ENCODE results near the gene CENPE.

Gene CENPE

GRCh38 chr4:103100691-103101090 lies 97.5 kb downstream of the CENPE start:
- DNase-seq, result no peak
- Histone ChIP-seq H3K36me3 (ENCODE audit: control insufficient read depth, insufficient read depth, low read length) (no peaks in the 10 kb centered on the region), H3K9me3 (ENCODE audit: control insufficient read depth, low read length) (no peaks in the 10 kb centered on the region), H3K4me1 (ENCODE audit: control insufficient read depth, insufficient read depth, low read length, poor library complexity, severe bottlenecking) (no peaks in the 10 kb centered on the region), H3K27ac (ENCODE audit: insufficient read depth, low read length, poor library complexity, severe bottlenecking) (no peak overlapping the region), H3K27me3 (replicated peaks; ENCODE audit: control insufficient read depth, insufficient read depth, low read length, poor library complexity, severe bottlenecking) (no peaks in the 10 kb centered on the region), H3K4me3 (ENCODE audit: insufficient read depth, low read depth, low read length, poor library complexity, severe bottlenecking) (no peak overlapping the region)

- H3K9me3 ChIP-seq (ENCODE audit: control insufficient read depth, low read length), result no peaks in the 10 kb centered on the region
- H3K4me3 ChIP-seq (ENCODE audit: insufficient read depth, low read depth, low read length, poor library complexity, severe bottlenecking), result peak within 1 kb of the TSS; percentile 41
- peak; percentile 10 to 31 (median 14) for DNase-seq
- no peaks in the 10 kb centered on the region for H3K4me1 ChIP-seq (ENCODE audit: control insufficient read depth, insufficient read depth, low read length, poor library complexity, severe bottlenecking)
- H3K36me3 ChIP-seq (ENCODE audit: control insufficient read depth, insufficient read depth, low read length), result no peaks in the 10 kb centered on the region
- H3K27me3 ChIP-seq (replicated peaks; ENCODE audit: control insufficient read depth, insufficient read depth, low read length, poor library complexity, severe bottlenecking), result no peaks in the 10 kb centered on the region
- no peak within 1 kb of the TSS for H3K27ac ChIP-seq (ENCODE audit: insufficient read depth, low read length, poor library complexity, severe bottlenecking)
Observed at GRCh38 chr4:103099691-103100392, 98.3 kb downstream of the CENPE start, which contains the start of gene BDH2. BDH2 (minus strand) TSS chr4:103099834; CDS start chr4:103096254, 3,580 bp downstream.

GRCh38 chr4:103098756-103099440 lies 99.2 kb downstream of the CENPE start:
- H3K27me3 ChIP-seq (replicated peaks; ENCODE audit: control insufficient read depth, insufficient read depth, low read length, poor library complexity, severe bottlenecking), result no peaks in the 10 kb centered on the region
- H3K36me3 ChIP-seq (ENCODE audit: control insufficient read depth, insufficient read depth, low read length), result no peaks in the 10 kb centered on the region
- H3K4me1 ChIP-seq (ENCODE audit: control insufficient read depth, insufficient read depth, low read length, poor library complexity, severe bottlenecking), result no peaks in the 10 kb centered on the region
- no peak overlapping the region for H3K27ac ChIP-seq (ENCODE audit: insufficient read depth, low read length, poor library complexity, severe bottlenecking)
- H3K9me3 ChIP-seq (ENCODE audit: control insufficient read depth, low read length), result no peaks in the 10 kb centered on the region
- H3K4me3 ChIP-seq (ENCODE audit: insufficient read depth, low read depth, low read length, poor library complexity, severe bottlenecking), result peak overlapping the region; percentile 41
- no peak for DNase-seq

GRCh38 chr4:103098341-103098740 lies 99.8 kb downstream of the CENPE start:
- Histone ChIP-seq H3K4me3 (ENCODE audit: insufficient read depth, low read depth, low read length, poor library complexity, severe bottlenecking) (no peak overlapping the region), H3K4me1 (ENCODE audit: control insufficient read depth, insufficient read depth, low read length, poor library complexity, severe bottlenecking) (no peaks in the 10 kb centered on the region), H3K27ac (ENCODE audit: insufficient read depth, low read length, poor library complexity, severe bottlenecking) (no peak overlapping the region), H3K9me3 (ENCODE audit: control insufficient read depth, low read length) (no peaks in the 10 kb centered on the region), H3K27me3 (replicated peaks; ENCODE audit: control insufficient read depth, insufficient read depth, low read length, poor library complexity, severe bottlenecking) (no peaks in the 10 kb centered on the region), H3K36me3 (ENCODE audit: control insufficient read depth, insufficient read depth, low read length) (no peaks in the 10 kb centered on the region)
- no peak for DNase-seq

GRCh38 chr4:103097112-103097511 lies 101.0 kb downstream of the CENPE start:
- Histone ChIP-seq H3K4me3 (ENCODE audit: insufficient read depth, low read depth, low read length, poor library complexity, severe bottlenecking) (no peak overlapping the region), H3K9me3 (ENCODE audit: control insufficient read depth, low read length) (no peaks in the 10 kb centered on the region), H3K27ac (ENCODE audit: insufficient read depth, low read length, poor library complexity, severe bottlenecking) (no peak overlapping the region), H3K4me1 (ENCODE audit: control insufficient read depth, insufficient read depth, low read length, poor library complexity, severe bottlenecking) (no peaks in the 10 kb centered on the region), H3K27me3 (replicated peaks; ENCODE audit: control insufficient read depth, insufficient read depth, low read length, poor library complexity, severe bottlenecking) (no peaks in the 10 kb centered on the region), H3K36me3 (ENCODE audit: control insufficient read depth, insufficient read depth, low read length) (no peaks in the 10 kb centered on the region)
- no peak for DNase-seq

GRCh38 chr4:103095080-103095479 lies 103.1 kb downstream of the CENPE start:
- H3K27me3 ChIP-seq (replicated peaks; ENCODE audit: control insufficient read depth, insufficient read depth, low read length, poor library complexity, severe bottlenecking), result no peaks in the 10 kb centered on the region
- no peaks in the 10 kb centered on the region for H3K9me3 ChIP-seq (ENCODE audit: control insufficient read depth, low read length)

GRCh38 chr4:103092245-103092644 lies 105.9 kb downstream of the CENPE start:
- no peak overlapping the region for H3K4me3 ChIP-seq (ENCODE audit: insufficient read depth, low read depth, low read length, poor library complexity, severe bottlenecking)
- no peak for DNase-seq

More at GRCh38 chr4:103095080-103095479, 103.1 kb downstream of the CENPE start:
- no peak overlapping the region for H3K4me3 ChIP-seq (ENCODE audit: insufficient read depth, low read depth, low read length, poor library complexity, severe bottlenecking)
- no peak overlapping the region for H3K27ac ChIP-seq (ENCODE audit: insufficient read depth, low read length, poor library complexity, severe bottlenecking)
- H3K36me3 ChIP-seq (ENCODE audit: control insufficient read depth, insufficient read depth, low read length), result peaks cover 4% of the 10 kb centered on the region
- H3K4me1 ChIP-seq (ENCODE audit: control insufficient read depth, insufficient read depth, low read length, poor library complexity, severe bottlenecking), result no peaks in the 10 kb centered on the region
- no peak for DNase-seq

GRCh38 chr4:103091601-103092223 lies 106.4 kb downstream of the CENPE start:
- H3K4me1 ChIP-seq (ENCODE audit: control insufficient read depth, insufficient read depth, low read length, poor library complexity, severe bottlenecking), result no peaks in the 10 kb centered on the region
- no peaks in the 10 kb centered on the region for H3K9me3 ChIP-seq (ENCODE audit: control insufficient read depth, low read length)
- peaks cover 27% of the 10 kb centered on the region for H3K36me3 ChIP-seq (ENCODE audit: control insufficient read depth, insufficient read depth, low read length)
- H3K4me3 ChIP-seq (ENCODE audit: insufficient read depth, low read depth, low read length, poor library complexity, severe bottlenecking), result no peak overlapping the region
- H3K27me3 ChIP-seq (replicated peaks; ENCODE audit: control insufficient read depth, insufficient read depth, low read length, poor library complexity, severe bottlenecking), result no peaks in the 10 kb centered on the region
- DNase-seq, result peak in 2 of 3 donors; percentile 2 to 29
- H3K27ac ChIP-seq (ENCODE audit: insufficient read depth, low read length, poor library complexity, severe bottlenecking), result no peak overlapping the region

More at GRCh38 chr4:103092245-103092644, 105.9 kb downstream of the CENPE start:
- no peaks in the 10 kb centered on the region for H3K27me3 ChIP-seq (replicated peaks; ENCODE audit: control insufficient read depth, insufficient read depth, low read length, poor library complexity, severe bottlenecking)
- no peaks in the 10 kb centered on the region for H3K4me1 ChIP-seq (ENCODE audit: control insufficient read depth, insufficient read depth, low read length, poor library complexity, severe bottlenecking)
- no peaks in the 10 kb centered on the region for H3K9me3 ChIP-seq (ENCODE audit: control insufficient read depth, low read length)
- peaks cover 23% of the 10 kb centered on the region for H3K36me3 ChIP-seq (ENCODE audit: control insufficient read depth, insufficient read depth, low read length)
- no peak overlapping the region for H3K27ac ChIP-seq (ENCODE audit: insufficient read depth, low read length, poor library complexity, severe bottlenecking)

- H3K9me3 ChIP-seq (ENCODE audit: control insufficient read depth, low read length), result no peaks in the 10 kb centered on the region
- H3K4me1 ChIP-seq (ENCODE audit: control insufficient read depth, insufficient read depth, low read length, poor library complexity, severe bottlenecking), result no peaks in the 10 kb centered on the region
- H3K4me3 ChIP-seq (ENCODE audit: insufficient read depth, low read depth, low read length, poor library complexity, severe bottlenecking), result no peak overlapping the region
- no peak for DNase-seq
- H3K27ac ChIP-seq (ENCODE audit: insufficient read depth, low read length, poor library complexity, severe bottlenecking), result no peak overlapping the region
- H3K27me3 ChIP-seq (replicated peaks; ENCODE audit: control insufficient read depth, insufficient read depth, low read length, poor library complexity, severe bottlenecking), result no peaks in the 10 kb centered on the region
- H3K36me3 ChIP-seq (ENCODE audit: control insufficient read depth, insufficient read depth, low read length), result peaks cover 27% of the 10 kb centered on the region
Observed at GRCh38 chr4:103089481-103089880, 108.7 kb downstream of the CENPE start.

GRCh38 chr4:103086551-103086950 lies 111.6 kb downstream of the CENPE start:
- H3K36me3 ChIP-seq (ENCODE audit: control insufficient read depth, insufficient read depth, low read length), result peaks cover 27% of the 10 kb centered on the region
- no peaks in the 10 kb centered on the region for H3K9me3 ChIP-seq (ENCODE audit: control insufficient read depth, low read length)
- no peaks in the 10 kb centered on the region for H3K4me1 ChIP-seq (ENCODE audit: control insufficient read depth, insufficient read depth, low read length, poor library complexity, severe bottlenecking)
- no peak overlapping the region for H3K27ac ChIP-seq (ENCODE audit: insufficient read depth, low read length, poor library complexity, severe bottlenecking)
- no peak for DNase-seq
- H3K27me3 ChIP-seq (replicated peaks; ENCODE audit: control insufficient read depth, insufficient read depth, low read length, poor library complexity, severe bottlenecking), result no peaks in the 10 kb centered on the region
- H3K4me3 ChIP-seq (ENCODE audit: insufficient read depth, low read depth, low read length, poor library complexity, severe bottlenecking), result no peak overlapping the region

Measured in effector memory CD4-positive, alpha-beta T cell (primary cell).